Thyroid gland (tissue), 4 donors: Measurements from ENCODE around the gene ZNF823.

Source experiments
- POLR2A ChIP-seq, 2 donors: fragments of 450-650 bp; IDR thresholded peaks; one replicate each; pipeline ENCODE4 v1.6.1; 2017; ENCODE audit warnings: antibody characterized with exemption in 2 of 2, mild to moderate bottlenecking in 2 of 2, moderate library complexity in 1 of 2
- TF ChIP-seq, protein P1 (sequence below), 6 experiments: fragments of 200-600 bp in 3 of 6; fragments of 450-650 bp in 3 of 6; sonication (generic) in 3 of 6; IDR thresholded peaks; one replicate each; pipeline ENCODE4 v1.5.1; 2016 to 2019; ENCODE audit warnings: antibody characterized with exemption in 6 of 6, mild to moderate bottlenecking in 2 of 6, inconsistent platforms in 1 of 6, moderate library complexity in 1 of 6

DNA sequence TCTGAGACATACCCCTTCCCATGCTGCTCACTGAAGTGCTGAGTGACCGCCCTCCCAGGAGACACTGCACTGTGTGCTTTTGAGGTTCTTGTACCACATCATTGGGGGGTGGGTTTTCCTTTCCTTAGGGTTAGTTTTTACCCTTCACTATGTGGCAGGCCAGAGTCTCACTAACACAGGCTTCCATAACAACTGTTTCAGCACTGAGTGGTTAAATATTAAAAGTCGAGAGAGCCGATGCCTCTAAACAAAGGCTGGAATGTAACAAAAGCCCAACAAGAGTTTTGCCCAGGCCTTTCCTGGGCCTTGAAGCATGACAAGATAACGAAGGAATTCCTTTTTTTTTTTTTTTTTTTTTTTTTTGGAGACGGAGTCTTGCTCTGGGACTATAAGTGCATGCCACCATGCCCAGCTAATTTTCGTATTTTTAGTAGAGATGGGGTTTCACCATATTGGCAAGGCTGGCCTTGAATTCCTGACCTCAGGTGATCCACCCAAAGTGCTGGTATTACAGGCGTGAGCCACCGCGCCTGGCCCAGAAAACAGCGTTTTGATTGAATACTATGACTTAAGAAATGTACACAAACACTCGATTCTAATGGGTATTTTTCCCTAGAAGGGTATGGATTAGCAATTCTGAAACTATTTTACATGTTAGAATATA, 46.5 kb downstream of the ZNF823 start:
- TF ChIP-seq POLR2A (IDR thresholded peaks at IDR 0.05), result no peak
- TF ChIP-seq, protein P1, sequence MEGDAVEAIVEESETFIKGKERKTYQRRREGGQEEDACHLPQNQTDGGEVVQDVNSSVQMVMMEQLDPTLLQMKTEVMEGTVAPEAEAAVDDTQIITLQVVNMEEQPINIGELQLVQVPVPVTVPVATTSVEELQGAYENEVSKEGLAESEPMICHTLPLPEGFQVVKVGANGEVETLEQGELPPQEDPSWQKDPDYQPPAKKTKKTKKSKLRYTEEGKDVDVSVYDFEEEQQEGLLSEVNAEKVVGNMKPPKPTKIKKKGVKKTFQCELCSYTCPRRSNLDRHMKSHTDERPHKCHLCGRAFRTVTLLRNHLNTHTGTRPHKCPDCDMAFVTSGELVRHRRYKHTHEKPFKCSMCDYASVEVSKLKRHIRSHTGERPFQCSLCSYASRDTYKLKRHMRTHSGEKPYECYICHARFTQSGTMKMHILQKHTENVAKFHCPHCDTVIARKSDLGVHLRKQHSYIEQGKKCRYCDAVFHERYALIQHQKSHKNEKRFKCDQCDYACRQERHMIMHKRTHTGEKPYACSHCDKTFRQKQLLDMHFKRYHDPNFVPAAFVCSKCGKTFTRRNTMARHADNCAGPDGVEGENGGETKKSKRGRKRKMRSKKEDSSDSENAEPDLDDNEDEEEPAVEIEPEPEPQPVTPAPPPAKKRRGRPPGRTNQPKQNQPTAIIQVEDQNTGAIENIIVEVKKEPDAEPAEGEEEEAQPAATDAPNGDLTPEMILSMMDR (IDR thresholded peaks at IDR 0.05), result no peak
